Stimulated activated CD4-positive, alpha-beta T cell treated with anti-CD3 and anti-CD28 coated beads, Interleukin-4, amount 100 ng/mL, for 1 hour (primary cell): ENCODE measurements around the gene SREBF2.
A peak's percentile ranks its signal among the peaks of the same experiment; 100 is the strongest.

ENCODE experiments used
- DNase-seq: peaks from one replicate; pipeline ENCODE4 v3.0.0-alpha.2; 2020

The SREBF2 gene

DNA sequence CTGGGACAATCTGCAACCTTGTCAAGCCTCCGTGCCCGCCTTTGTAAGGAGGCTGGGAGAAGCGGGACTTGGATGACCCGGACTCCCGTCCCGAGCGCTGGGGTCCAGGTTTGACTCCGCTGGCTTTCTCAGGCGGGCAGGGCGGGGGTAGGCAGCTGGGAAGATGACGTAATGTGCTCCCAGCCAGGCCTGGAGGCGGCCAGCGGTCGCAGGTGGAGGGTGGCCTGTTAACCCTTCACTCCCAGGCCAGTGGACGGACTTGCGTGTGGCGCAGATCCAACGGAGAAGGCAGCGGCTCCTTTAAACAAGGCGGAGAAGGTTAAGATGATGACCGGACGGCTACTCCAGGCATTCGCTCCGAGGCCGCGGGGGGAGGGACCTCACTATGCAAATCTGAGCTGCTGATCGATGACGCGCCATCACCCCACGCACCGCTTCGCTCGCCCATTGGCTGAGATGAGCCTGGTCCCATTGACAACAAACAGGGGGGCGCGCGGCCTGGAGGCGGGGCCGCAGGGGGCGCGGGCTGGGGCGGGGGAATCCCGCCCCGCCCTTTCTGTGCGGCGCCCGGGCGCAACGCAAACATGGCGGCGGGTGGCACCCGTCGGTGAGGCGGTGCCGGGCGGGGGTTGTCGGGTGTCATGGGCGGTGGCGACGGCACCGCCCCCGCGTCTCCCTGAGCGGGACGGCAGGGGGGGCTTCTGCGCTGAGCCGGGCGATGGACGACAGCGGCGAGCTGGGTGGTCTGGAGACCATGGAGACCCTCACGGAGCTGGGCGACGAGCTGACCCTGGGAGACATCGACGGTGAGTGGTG lies at the start of gene SREBF2:
SREBF2 (plus strand) TSS at position 553 of the 816 bp plus-strand sequence; CDS start at position 719, 166 bp downstream.
- DNase-seq: peak; percentile 99

DNA sequence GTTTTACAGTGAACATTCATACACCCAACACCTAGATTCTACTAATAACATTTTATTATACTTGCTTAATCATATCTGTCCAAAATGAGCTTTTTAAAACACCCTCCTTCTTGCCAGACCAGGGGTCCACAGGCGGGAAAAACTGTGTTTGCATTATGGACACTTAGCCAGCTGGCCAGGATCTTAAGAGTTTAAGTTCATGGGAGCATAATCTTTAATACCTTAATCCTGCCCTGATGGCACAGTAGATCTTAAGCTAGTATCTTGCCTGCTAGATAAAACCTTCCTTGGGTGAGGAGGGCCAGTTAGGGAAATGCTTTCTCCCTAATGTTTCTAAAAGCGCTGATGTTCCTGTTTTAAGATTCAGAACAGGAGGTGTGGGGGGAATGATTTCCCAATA lies 45.6 kb upstream of the SREBF2 start:
- no peak for DNase-seq

DNA sequence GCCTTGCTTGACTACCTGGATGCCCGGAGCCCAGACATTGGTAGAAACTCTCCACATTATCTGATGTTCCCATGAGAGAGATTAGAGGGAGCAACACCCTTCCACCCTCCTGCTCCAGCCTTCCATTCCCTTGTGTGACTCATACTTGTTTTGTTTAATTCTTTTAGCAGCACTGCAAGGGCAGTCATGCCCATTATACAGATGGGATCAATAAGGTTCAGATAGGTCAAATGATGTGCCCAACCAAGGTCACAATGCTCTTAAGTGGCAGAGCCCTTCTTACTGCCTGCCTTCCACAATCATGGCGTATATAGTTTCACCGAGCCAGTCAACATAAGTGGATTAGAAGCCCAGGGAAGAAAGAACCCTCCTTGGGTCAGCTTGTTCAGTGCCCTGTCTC lies 39.0 kb upstream of the SREBF2 start:
- no peak for DNase-seq

DNA sequence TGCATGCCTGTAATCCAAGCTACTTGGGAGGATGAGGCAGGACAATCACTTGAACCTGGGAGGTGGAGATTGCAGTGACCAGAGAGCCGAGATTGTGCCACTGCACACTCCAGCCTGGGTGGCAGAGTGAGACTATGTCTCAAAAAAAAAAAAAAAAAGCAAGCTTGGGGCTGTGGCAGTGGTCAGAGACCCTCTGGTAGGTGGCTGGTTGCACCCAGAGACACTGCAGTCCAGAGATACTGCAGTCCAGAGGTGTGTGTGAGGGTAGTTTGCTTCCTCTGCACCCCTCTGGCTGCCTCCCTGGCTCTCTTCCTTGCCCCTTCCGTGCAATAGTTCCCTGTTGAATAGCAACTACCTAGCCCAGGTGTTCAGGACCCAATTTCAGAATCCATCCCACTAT lies 34.2 kb upstream of the SREBF2 start:
- DNase-seq: no peak

DNA sequence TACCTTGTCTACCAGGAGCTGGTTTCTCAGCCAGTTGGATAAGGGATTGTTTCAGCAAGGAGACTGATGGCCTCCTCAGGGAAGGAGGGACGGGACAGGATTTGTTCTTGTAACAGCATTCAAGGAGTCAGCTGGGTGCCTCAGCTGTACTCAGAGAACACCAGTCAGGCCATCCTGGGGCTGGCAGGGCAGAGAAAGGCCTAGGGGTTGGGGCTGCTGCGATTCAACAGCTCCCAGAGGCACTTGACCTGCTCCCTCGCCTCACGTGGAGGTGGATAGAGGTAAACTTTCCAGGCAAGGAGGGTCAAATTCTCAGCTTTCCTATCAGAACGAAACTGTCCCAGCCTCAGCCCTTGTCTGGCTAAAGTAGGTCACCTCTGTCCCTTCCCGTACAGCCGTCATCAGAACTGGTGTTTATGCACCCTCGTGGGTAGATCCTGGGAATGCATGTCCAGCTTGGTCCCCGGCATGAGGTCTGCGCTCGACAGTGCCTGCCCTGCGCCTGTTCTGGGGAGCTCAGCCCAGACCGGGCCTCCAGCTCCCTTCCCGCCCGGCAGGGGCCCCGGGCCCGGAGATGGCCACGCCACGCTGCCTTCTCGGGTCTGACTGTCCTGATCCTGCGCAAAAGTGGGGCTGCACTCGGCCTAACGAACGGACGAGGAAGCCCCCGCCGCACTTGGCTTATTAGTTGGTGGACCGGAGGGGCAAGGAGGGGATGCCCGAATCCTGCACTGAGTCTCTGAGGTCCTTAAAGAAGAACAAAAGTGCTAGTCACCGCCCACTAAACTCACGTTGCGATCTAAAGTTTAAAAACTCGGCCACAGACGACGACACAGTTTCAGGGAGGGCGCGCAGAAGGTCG lies 33.2 kb upstream of the SREBF2 start:
- DNase-seq: peak; percentile 21

DNA sequence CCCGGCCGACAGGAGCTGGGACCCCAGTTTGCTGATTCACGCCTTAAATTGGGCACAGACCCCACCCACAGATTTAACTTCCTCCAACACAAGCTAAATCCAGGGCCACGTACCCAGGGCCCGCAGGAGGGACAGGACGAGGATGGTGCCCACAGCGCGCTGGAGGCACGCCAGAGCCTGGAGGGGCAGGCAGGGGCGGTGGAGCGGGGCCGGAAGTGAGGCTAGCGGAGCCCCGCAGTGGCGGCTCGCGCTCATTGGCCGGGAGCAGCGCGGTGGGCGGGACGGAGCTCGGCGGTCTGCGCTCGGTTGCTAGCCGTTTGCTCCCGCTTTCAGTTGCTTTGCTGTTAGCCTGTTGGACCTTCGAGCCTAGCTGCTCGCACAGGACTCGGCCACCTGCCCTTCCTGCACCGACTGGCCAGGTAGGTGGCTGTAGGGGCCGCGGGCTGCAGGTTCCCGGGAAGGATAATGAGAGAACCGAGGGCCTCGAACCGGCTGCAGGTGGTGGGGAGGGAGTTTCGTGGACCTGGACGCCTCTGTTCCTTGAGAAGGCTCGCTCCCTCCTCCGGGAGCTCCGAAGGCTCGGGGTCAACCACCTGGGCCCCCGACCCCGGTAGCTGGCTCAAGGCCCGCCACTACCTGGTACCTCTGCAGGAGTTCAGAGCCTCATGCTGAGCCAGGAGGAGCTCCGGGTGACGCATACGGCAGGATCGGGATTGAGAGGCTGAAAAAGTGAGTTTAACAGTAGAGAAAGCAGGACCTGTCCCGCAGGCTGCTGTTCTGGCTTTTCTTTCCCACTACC lies 32.4 kb upstream of the SREBF2 start, which contains the start of gene CCDC134:
CCDC134 (plus strand) TSS at position 332 of the 799 bp plus-strand sequence. CDS start 8,212 bp downstream, outside the sequence.
- peak; percentile 92 for DNase-seq

DNA sequence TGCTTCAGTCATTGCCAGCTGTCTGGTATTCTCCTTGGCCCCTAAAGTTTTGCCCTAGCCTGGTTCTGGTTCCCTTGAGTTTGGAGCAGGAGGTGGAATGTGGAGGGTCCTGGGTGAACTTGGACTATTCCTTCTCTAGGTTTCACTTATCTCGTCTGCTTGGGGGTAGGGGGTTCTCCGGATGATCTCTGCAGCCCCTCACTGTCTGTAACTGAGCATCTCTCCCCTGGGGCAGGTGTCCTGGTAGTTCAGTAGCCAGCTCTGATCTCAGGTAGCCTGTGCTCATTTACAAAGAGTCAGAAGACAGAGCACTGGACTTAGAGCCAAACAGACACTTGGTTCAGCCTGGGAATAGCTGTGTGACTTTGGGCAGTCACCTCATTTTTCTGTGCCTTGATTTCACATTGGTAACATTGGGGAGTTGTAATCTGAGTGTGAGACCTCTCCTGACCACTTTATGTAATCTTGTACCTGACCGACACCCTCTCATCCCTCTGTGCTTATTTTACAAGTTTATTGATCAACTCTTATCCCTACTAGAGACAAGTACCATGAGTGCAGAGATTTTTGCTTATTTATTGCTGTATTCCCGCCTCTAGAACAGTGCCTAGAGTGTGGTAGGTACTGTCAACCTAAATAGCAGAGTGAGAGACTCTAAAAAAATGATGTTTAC lies 31.6 kb upstream of the SREBF2 start:
- no peak for DNase-seq

DNA sequence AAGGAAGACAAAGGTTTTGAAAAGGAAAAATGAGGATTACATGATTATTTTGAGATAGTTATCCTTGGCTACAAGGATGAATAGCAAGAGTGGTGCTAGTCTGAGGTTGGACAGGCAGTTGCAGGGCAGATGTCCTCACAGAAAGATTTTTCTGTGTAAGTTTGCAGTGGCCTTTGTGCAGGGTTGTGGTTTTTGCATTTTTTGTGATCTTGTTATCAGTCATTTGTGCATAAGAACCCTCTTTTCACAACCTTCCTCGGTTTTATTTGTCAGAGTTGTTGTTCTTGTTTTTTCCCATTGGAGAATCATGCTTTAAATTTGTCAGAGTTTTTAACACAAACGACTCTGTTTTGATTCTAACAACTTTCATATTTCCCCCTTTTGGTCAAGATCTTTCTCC lies 31.0 kb upstream of the SREBF2 start:
- no peak for DNase-seq

DNA sequence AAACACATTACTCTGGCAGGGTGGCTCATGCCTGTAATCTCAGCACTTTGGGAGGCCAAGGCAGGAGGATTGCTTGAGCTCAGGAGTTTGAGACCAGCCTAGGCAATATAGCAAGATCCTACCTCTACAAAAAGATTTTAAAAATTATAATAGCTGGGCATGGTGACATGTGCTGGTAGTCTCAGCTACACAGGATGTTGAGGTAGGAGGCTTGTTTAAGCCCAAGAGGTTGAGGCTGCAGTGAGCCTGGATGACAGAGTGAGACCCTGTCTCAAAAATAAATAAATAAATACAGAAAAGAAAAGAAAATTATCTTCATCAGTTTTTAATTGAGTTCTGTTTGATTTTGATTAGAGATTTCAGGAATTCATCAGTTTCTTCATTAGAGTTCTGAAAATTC lies 27.3 kb upstream of the SREBF2 start:
- no peak for DNase-seq

DNA sequence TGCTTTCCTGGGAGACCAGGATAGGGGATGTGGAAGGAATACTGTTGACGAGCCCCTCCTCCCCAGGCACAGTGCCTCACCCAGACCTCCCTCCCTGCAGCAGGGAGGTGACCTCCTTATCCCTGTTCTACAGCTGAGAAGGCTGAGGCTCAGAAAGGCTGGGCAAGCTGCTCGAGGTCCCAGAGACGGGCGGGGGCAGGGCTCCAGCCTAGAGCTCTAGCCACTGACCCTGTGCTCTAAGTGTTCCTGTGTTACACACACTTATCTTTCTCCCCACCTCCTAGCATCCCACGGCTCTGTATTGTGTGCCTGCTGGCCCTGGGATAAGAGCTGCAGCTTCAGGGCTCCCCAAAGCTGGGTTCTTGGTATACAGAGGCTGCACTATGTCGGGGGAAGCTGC lies 24.5 kb upstream of the SREBF2 start:
- DNase-seq: no peak

DNA sequence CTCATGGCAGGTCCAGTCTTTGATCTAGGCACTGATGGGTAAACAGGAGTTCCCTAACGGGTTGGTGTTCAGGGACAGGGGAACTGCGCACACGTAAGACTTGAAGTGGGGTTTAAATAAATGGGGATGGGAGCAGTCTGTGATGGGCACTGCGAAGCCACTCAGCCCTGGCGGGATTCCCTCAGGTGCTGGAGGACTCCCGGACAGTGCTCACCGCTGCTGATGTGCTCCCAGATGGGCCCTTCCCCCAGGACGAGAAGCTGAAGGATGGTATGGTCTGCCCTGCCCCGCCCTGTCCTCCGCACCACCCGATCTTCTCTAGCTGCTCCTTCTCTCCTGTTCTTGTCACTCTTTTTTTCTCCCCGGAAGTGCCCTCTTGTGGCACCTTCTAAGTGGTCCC lies 22.9 kb upstream of the SREBF2 start:
- DNase-seq: no peak

DNA sequence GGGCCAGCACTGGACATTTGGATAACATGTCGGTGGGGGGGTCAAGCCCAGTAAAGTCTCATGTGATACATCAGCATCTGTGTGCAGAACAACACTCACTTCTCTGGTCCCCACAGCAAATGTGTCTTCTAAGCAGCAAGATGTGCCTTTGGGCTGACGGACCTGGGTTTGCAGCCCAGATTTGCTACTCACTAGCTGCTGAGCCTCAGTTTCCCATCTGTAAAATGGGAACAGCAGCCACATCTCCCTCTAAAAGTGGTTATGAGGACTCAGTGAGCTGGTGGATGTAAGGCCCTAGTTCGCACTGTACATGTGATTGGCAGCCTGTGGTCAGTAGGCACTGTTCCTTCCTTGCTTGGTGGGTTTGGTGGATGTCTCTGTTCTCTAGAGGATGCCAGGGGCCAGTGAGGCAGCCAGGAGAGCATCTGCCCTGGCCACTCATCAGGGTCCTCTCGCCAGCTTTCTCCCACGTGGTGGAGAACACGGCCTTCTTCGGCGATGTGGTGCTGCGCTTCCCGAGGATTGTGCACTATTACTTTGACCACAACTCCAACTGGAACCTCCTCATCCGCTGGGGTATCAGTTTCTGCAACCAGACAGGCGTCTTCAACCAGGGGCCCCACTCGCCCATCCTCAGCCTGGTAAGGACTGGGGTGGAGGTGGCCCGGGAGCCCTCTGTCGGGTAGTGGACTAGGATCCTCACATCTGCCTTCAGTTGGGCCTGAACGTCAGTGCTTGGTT lies 19.9 kb upstream of the SREBF2 start:
- DNase-seq: no peak

DNA sequence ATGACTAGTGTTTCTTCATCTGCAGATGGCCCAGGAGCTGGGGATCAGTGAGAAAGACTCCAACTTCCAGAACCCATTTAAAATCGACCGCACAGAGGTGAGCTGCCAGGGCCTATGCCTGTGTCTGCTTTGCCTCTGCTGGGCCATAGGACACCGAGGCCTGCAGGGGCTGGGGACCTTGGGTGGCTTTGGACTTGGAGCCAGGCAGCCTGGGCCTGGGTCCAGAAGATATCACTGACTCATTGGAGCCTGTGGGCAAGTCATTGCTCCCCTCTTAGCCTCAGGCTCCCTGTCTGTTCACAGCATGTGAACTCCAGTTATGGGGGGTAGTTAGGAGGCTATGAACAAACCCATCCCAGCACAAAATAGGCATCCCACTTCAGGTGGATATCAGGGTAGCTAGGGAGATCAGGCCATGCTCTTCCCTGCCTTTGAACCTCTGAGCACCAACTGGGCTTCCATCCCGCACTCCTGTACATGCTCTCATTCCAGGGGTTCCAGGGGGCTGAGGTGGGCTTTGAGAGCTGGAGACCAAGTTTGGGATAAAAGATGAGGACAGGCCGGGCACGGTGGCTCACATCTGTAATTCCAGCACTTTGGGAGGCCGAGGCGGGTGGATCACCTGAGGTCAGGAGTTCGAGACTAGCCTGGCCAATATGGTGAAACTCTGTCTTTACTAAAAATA lies 19.0 kb upstream of the SREBF2 start:
- no peak for DNase-seq

DNA sequence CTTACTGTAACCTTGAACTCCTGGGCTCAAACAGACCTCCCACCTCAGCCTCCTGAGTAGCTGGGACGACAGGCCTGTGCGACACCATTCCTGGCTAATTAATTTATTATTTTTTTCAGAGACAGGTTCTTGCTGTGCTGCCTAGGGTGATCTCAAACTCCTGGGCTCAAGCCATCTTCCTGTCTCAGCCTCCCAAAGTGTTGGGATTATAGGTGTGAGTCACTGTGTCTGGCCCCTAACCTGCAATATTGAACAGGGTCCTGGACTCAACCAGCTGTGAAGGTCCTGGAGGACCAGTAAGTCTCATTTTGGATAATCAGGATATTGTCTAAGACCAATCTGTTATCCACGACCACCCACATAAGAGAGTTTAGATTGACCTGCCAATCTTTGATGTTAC lies 17.2 kb upstream of the SREBF2 start:
- DNase-seq: no peak

DNA sequence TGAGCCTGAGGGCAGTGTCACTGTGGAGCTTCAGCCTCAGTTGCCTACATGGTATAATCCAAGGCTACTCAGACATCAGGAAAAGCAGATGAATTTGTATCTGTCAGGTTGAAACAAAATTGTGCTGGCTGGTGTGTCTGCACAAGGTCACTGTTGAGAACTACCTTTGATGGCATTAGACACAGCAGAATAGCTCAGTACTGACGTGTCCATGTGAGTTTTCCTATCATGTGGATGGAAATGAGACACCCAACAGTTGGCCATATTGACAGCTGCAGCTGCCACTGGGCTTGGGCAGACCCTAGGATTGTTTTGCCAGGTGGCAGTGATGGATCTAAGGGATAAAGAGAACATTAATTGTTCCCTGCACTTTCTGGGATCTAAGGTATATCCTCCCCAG lies 16.7 kb upstream of the SREBF2 start:
- DNase-seq: no peak

DNA sequence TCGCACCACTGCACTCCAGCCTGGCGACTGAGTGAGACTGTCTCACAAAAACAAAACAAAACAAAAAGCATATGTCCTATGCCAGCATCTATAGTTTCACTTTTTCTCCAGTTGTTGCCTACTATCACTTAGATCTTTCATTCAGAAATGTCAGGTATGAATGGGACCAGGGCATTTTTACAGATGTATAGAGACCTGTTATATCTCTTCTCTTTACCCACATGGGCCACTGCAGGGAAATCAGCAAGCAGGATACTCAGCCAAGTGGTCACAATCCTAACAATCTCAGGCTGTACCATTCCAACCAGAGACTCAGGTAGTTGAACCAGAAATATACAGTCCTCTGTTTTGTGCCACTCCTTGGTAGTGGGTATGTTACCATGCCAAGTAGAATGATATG lies 16.0 kb upstream of the SREBF2 start:
- no peak for DNase-seq

DNA sequence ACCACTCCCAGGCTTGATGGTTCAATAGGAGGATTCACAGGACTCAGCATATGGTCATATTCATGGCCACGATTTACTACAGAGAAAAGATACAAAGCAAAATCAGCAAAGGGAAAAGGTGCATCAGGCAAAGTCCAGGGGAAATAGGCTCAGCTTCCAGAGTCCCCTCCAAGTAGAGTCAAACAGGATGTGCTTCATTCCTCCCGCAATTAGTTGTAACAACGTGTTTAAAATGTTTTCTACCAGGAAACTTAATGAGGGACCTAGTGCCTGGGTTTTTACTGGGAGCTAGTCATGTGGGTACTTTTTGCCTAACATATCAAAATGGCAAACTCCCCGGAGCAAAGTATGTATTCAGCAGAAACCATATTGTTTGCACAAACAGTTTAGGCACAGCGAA lies 14.9 kb upstream of the SREBF2 start:
- DNase-seq: no peak

DNA sequence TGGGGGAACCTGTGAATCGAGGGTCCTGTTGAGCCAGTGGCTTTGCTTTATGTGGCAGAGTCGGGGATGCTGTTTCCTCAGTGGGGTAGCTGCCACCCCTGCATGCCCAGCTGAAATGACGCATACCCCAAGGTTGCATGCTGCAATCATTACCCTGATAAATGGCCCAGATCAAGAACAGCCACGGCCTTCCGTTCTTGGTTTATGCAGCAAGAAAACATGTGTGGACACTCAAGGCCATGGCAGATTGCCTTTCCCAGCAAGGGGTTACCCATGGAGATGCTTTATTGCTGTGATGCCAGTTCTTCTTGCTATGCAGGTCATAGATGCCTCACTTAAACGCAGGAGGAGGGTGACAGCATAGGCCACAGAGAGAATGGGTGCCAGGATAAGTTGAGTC lies 14.3 kb upstream of the SREBF2 start:
- no peak for DNase-seq

DNA sequence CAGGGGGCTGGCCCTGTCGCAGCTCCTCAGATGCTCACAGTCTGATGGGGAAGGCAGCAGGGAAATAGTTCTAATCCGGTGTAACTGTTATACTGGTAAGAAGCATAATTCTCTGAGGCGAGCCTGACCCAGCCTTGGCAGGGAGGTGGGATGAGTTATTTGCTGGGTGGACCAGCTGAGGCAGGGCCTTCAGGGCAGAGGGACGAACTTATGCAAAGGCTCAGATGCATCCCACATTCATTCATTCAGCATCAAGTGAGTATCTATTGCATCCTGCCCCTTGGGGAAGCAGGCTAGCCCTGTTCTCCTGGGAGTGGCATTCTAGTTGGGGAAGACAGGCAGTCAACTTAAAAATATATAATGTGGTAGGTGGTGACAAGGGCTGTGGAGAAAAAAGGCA lies 13.6 kb upstream of the SREBF2 start:
- DNase-seq: no peak

DNA sequence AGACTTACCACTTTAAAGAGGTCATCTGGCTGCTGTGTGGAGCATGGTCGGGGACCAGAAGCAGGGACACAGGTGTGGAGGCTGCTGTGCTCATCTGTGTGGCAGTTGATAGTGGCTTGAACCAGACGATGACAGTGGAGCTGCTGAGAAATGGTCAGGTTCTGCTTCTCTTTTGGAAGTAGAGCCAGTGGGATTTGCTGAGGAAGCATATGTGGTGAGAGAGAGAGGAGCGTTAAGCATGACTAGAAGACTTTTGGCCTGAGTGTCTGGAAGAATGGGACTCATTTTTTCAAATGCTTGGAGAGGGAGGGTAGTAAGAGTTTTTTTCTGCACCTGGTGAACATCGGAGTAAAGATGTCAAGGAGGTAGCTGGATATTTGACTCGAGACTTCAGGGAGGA lies 12.5 kb upstream of the SREBF2 start:
- DNase-seq: no peak
